Dedifferentiated amniotic fluid mesenchymal stem cell (primary cell): ENCODE measurements around the gene AK2.
A peak's percentile ranks its signal among the peaks of the same experiment; 100 is the strongest.

Experiments
- DNase-seq: peaks from one replicate; pipeline ENCODE4 v3.0.0-alpha.2; 2016; ENCODE audit errors: extremely low spot score

The AK2 gene

DNA sequence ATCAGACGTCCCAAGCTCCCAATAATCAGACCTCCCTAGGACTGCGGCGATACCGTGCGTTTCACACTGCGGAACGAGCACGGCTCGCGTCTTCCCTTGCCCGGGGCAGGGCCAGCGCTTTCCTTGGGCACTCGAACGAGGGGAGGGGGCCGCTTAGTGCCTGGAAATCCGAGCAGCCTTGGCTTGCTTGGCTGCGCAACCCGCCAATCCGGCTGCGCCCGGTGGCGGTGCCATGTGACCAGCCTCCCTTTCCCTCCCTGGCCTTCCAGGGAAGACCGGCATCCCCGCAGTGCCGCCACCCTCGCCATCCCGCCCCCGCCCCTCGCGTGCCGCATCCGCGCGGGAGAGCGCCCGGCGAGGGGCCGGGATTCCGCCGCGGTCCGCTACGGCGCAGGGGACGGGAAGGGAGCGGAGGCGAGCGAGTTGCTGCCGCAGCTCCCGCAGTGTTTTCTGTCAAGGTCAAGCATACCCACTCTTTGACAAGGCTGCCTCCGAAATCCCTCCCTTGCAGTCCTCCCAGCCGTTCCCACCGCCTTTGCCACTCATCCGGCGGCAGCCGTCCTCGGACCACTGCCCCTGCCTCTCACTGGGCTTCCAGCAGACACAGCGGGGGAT, 63.8 kb downstream of the AK2 start:
- no peak for DNase-seq

DNA sequence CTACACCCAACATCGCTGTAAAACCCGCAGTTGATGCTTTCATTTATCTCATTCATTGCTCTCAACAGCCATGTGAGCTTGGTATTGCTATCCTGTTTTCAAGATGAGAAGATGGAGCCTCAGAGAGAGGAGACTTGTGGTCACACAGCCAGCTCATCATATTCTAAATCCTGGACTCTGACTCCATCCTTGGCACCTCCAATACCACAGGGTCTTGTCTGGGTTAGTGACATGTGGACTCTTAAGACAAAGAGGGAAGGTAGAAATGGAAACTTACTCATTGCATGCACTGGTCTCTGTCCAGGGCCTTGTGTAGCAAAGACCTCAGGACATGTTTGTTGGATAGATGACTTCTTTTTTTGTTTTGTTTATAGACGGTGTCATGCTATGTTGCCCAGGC, 65.1 kb downstream of the AK2 start:
- no peak for DNase-seq

DNA sequence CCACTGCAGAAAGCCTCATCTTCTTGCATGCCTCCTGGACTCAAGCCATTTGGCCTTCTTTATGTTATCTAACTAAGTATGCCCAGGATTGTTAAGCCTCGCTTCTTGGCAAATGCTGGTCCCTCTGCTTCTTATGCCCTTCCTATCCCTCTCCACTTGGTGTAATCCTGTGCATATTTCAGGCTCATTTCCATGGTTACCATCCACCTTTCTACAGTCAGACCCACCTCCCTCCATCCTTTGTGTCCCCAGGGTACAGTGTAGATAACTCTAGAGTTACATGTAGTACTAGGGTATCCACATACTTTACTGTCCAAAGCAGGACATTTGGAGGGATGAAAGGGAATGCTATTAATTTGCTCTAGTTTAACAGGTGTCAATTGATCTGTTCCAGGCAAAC, 65.5 kb downstream of the AK2 start:
- no peak for DNase-seq

DNA sequence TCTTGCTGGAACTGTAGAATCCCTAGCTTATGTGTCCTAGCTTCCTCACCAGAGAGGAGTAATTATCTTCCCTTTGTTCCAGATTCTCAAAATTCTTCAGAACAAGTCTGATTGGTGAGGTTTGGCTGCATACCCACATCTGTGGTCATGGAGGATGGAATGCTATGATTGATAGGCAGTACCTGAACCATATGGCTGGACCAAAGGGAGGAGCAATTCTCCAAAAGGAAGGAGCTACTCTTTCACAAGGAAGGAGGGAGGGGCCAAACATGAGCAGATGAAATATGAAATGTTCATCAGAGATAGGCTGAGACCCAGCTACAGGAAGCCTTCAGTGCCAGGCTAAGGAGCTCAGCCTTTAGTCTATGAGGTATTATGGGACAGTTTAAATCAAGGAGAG, 67.1 kb downstream of the AK2 start:
- no peak for DNase-seq

DNA sequence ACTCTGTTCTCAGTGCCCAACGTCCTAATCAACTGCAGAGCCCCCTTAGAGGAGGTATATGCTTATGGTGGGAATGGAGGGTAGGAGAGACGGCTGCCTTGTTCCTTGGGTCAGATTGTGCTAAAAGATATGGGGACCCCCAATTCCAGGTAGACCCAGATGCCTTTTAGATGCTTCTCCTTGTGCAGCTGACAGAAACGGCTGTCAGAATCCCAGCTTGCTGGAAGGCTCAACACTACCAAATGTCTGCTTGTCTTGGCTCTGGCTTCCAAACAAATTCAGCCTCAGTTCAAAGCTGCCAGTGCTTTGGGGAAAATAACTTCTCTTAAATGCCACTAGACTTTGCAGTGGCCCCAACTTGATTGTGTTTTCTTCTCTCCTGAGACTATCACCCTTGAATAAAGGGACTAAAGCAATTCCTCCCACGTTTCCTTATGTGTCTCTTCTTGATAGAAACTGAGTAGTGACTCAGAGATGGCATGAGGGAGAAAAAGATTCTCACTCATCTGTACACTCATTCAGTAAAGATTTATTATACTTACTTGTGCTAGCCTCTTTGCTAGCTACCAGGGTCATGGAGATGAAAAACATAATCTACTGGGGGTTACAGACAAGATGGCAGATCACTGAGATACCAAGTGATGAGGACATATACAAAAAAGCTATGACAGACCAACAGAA, 68.7 kb downstream of the AK2 start:
- no peak for DNase-seq

DNA sequence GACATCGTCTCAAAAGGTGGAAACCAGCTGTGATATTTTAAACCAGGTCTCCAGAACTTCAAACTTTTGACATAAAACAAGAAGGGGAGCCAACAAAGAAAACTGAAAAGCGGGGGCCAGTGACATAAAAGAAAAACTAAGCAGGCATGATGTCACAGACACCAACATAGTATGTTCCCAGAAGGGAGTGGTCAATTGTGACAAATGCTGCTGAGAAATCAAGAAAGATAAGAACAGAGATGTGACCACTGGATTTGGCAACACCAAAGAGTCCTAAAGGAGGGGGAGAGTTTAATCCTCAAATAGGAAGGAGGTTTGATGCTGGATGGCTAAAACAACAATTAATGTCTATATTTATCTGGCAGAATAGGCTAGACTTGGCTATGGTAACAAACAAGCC, 69.8 kb downstream of the AK2 start:
- no peak for DNase-seq

DNA sequence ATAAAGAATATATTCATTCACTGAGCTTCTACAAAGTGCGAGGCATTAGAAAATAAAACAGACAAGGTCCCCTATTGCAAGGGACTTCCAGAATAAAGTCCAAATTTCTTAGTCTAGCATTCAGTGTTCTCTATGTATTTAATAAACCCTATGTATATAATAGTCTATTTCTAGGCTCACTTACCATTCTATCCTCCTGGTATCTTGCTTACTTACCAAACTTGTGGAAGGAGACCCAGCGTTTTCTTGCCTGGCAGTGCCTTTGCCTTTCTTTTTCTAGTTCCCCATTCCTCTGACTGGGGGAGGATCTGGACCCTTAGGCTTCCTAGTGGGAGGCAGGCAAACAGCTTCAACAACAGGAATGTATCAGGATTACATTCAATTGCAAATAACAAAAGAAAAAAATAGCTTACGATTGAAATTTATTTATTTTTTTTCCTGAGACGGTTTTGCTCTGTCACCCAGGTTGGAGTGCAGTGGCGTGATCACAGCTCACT, 71.4 kb downstream of the AK2 start:
- DNase-seq = no peak

DNA sequence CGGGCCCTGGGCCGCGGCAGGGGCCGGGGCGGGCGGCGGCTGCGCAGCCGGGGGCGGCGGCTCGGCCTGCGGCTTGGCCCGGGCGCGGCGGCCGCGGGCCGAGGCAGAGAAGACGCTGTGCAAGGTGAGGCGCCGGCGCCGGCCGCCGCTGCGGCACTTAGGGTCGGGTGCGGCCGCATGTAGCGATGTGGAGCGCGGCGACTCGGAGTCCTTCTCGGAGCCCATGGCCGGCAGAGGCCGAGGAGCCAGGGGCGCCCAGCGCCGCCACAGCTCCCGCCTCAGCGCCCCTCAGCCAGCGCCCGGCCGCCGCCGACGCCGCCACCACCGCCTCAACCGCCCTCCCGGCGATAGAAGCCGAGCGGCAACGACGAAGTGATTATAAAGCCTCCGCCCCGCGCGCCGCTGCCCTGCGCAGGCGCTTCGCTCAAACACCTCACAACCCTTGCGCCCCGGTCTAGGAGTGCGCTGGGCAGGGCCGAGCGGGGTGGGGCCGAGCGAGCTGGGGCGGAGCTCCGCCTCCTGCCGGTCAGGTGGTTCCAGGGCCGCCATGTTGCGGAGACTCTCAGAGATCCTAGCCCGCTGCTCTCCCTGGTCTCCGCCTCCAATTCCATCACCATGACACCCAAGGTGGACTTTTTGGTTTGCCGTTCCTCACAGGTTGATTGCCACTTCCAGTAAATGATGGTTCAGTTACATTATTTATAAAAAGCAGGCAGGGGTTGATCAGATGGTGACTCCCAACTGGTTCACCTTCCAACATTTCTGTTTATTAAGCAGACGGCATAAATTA, 72.0 kb downstream of the AK2 start, which contains the start of gene RNF19B:
Gene RNF19B (minus strand): TSS at position 349 of the 790 bp plus-strand sequence. CDS start 124 bp downstream, at position 225.
- DNase-seq = peak; percentile 89

DNA sequence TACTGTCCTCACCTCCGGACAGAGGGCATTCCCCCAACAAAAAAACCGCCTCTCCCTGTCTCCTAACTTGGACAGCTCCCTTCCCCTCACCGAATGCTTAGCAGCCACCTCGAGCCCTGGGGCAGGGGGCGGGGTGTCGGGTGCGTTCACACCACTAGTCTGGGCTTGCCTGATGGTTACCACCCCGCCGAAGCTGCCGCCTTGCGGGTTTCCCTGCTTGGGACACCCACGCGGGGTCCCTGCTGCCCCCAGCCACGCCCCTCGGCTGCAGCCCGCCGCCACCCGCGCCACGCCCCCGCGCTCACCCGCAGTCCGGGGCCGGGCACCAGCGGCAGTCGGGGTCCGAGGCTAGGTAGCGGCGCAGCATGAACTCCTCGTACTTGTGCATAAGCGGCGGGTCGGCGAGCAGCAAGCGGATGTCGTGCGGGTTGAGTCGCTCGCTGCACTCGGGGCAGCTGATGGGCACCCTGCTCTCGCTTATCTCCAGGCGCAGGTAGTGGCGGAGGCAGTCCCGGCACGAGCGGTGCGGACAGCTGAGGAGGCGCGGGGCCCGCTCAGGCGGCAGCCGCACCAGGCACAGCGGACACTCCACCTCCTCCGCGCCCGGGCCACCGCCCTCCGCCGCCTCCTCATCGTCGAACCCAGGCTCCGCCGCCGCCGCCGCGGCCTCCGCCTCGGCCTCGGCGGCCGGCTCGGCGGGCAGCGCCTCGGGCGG, 72.8 kb downstream of the AK2 start:
- DNase-seq = no peak

DNA sequence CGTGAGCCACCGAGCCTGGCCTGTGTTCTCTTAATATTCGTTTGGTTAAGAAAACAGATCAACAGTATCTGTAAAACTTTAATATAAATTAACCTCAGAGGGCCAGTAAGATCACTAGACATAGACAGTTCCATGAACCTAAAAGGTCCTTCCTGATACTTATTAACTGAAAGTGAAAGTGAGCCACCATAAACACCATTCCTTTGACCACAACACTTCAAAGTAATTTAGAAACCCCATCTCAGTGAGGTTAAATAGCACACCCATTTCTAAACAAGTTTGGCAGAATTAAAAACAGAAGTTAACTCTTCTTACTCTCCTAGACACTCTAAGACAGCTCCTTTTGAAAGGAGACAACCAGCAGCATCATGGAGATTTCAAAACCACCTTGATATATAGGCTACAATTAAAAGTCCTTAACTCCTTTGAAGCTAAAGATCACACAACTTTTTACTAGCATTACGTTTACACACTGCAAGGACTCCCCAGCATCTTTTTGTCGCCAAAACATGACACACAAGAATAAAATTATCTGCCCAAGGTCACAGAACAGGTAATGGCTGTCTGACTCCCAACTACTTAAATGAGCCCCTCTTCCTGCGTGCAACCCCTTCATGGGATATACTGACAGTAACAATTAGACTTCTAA, 74.3 kb downstream of the AK2 start:
- DNase-seq = no peak

DNA sequence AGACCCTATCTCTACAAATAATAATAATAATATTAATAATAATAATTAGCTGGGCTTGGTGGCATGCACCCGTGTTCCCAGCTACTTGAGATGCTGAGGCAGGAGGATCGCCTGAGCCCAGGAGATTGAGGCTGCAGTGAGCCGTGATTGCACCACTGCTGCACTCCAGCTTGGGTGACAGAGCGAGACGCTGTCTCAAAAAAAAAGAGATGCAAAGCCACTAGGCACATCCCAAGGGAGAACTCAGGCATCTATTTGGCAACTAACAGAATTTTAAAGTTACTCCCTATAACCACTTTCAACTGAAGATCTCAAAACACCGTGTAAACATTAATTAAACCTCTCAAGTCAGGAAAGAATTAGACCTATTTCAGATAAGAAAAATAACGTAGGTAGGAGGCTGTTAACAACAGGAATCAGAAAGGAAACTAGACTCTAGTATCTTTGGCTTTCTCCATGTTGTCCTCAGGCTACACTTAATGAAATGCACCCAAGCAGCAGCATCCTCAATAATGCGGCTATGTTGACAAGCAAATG, 75.8 kb downstream of the AK2 start:
- no peak for DNase-seq

DNA sequence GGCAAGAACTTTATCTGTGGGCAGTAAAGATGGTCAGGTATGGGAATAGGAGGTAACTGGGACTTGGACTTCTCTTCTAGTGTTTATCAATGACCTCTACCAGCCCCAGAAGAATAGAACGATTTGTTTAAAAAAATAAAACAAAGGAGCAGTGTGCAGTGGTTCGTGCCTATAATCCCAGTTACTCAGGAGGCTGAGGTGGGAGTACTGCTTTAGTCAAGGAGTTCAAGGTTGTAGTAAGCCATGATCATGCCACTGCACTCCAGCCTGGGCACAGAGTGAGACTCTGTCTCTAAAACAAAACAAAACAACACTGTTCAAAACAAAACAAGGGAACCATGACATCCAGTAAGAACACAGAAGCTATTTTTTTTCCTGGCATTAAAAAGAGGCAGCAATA, 76.3 kb downstream of the AK2 start:
- no peak for DNase-seq

DNA sequence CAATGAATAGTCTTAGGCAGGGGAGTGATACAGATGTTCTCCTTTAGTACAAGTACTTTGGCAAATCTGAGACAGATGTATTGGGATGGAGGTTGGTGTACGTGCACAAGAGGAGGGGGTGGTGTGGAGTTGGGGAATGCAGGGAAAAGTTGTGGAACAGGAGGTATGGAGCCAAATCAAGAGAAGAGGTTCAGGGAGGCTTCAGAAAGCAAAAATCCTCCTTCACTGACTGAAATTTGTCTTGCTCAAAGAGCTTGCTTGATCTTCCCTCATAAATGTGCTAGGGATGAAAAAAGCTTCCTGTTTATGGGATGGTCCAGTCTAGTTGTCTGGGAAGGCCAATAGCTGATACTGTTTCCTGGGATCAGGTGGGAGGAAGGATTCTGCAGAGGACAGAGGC, 77.9 kb downstream of the AK2 start:
- no peak for DNase-seq
